ENCODE data around the gene ATF7. TPM values are rescaled to one million over a fixed set of nuclear protein-coding genes. Genes with fewer than 3 reads are reported as not detected.
"Not testable (repeated sequence)": the region's sequence is repeated elsewhere in the genome, so short reads cannot be mapped to it uniquely, and the experiment has no call there.

ATF7 gene
- total RNA-seq, 1 experiment from 2014 or later = 44.3 TPM

DNA sequence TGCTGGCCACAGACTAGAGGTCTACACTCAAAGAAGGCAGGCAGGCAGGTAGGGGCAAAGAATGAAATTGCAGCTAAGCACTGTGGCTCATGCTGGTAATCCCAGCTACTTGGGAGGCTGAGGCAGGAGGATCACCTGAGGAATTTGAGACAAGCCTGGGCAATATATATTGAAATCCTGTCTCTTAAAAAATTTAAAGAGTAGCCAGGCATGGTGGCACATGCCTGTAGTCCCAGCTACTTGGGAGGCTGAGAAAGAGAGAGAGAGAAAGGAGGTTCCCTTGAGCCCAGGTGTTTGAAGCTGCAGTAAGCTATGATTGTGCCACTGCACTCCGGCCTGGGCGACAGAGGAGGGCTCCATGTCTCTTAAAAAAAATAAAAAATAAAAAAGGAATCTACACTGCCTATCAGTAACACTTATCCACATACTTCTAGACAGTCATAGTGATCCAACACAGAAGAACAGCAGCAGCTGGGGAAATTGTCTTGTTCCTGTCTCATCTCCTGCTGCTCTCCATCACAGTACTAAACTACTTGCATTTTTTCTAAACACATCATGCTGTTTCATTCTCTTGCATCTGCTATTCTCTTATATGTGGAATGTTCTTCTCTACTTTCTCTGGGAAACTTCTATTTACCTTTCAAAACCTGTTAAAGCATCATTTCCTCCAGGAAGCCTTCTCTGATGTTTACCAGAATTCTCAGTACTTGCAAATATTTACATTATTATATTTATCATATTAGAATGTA, 57.2 kb downstream of the ATF7 start:
- H3K4me3 ChIP-seq (ENCODE audit: low read depth, low read length, poor library complexity, severe bottlenecking) = no peak overlapping the region
- intact Hi-C loops (cut with micrococcal nuclease; ENCODE audit: unreplicated experiment) = no loop called here
- H3K27ac ChIP-seq (ENCODE audit: low read depth, low read length, poor library complexity, severe bottlenecking) = no peak overlapping the region
- H3K9me3 ChIP-seq (ENCODE audit: low read depth, low read length, poor library complexity, severe bottlenecking) = no peaks in the 10 kb centered on the region
- POLR2A ChIA-PET (ENCODE audit: low non-redundant PET) = no interaction called here
- DNase-seq (ENCODE audit: low spot score) = peak; percentile 40
- CTCF ChIA-PET = interaction anchor here (0.6 kb wide), 1 partner anchor 148 kb away, joined by 4 read pairs; no protein-coding TSS in a partner anchor
- H3K4me1 ChIP-seq (ENCODE audit: insufficient read depth, low read length, poor library complexity, severe bottlenecking) = peaks cover 5% of the 10 kb centered on the region
- TF ChIP-seq, protein P1, sequence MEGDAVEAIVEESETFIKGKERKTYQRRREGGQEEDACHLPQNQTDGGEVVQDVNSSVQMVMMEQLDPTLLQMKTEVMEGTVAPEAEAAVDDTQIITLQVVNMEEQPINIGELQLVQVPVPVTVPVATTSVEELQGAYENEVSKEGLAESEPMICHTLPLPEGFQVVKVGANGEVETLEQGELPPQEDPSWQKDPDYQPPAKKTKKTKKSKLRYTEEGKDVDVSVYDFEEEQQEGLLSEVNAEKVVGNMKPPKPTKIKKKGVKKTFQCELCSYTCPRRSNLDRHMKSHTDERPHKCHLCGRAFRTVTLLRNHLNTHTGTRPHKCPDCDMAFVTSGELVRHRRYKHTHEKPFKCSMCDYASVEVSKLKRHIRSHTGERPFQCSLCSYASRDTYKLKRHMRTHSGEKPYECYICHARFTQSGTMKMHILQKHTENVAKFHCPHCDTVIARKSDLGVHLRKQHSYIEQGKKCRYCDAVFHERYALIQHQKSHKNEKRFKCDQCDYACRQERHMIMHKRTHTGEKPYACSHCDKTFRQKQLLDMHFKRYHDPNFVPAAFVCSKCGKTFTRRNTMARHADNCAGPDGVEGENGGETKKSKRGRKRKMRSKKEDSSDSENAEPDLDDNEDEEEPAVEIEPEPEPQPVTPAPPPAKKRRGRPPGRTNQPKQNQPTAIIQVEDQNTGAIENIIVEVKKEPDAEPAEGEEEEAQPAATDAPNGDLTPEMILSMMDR (conservative IDR thresholded peaks at IDR 0.05; ENCODE audit: low read depth, low read length) = no peak
- no peak for TF ChIP-seq EZH2 (IDR thresholded peaks at IDR 0.05; ENCODE audit: borderline replicate concordance, low read depth, low read length, poor library complexity, severe bottlenecking)
- no peaks in the 10 kb centered on the region for H3K27me3 ChIP-seq (replicated peaks; ENCODE audit: insufficient read depth, low read depth, low read length, poor library complexity)
- no TSS peak for BruUV-seq (replicated peaks)
- H3K36me3 ChIP-seq (ENCODE audit: insufficient read depth, low read length, poor library complexity, severe bottlenecking) = no peaks in the 10 kb centered on the region

DNA sequence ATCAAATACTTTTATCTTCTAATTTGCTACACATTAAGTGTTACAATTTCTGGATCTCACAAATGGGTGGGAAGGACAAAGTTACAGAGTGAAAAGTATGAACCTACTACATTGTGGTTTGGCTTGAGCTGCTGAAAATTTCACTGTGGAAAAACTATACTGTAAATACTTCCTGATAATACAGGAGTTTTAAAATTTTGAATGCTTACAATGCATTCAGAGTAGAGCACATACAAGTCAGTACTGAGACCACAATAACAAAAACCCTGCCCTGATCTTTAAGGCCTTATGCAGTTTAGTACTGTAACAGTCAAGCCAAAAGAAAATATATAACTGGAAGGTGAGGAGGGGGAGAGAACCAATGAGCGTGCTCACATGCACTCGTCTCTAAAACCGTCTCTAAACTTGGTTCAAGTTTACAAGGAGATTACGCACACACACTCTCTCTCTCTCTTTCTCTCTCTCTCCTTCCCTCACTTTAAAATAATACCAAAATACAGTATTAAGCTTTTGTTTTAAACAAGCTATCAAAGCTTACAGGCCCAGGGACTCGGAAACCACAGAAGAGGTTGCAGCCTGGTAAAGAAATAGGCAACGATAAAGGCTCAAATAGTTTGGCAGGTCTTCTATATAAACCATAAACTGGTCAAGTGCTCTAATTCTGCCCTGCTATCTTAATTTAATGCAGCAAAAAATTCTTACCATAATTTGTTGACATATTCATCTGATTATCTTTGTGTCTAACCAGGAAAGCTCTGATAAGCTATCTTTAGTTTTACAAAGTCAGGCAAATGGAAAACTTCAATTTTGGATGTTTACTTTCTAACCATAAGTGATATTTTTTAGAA, 58.0 kb downstream of the ATF7 start:
- Histone ChIP-seq H3K27ac (ENCODE audit: low read depth, low read length, poor library complexity, severe bottlenecking) (no peak overlapping the region), H3K36me3 (ENCODE audit: insufficient read depth, low read length, poor library complexity, severe bottlenecking) (no peaks in the 10 kb centered on the region), H3K27me3 (replicated peaks; ENCODE audit: insufficient read depth, low read depth, low read length, poor library complexity) (no peaks in the 10 kb centered on the region), H3K9me3 (ENCODE audit: low read depth, low read length, poor library complexity, severe bottlenecking) (no peaks in the 10 kb centered on the region), H3K4me3 (ENCODE audit: low read depth, low read length, poor library complexity, severe bottlenecking) (no peak overlapping the region), H3K4me1 (ENCODE audit: insufficient read depth, low read length, poor library complexity, severe bottlenecking) (peaks cover 5% of the 10 kb centered on the region)
- no peak for TF ChIP-seq EZH2 (IDR thresholded peaks at IDR 0.05; ENCODE audit: borderline replicate concordance, low read depth, low read length, poor library complexity, severe bottlenecking)
- TF ChIP-seq, protein P1 (conservative IDR thresholded peaks at IDR 0.05; ENCODE audit: low read depth, low read length) = no peak
- no peak for DNase-seq (ENCODE audit: low spot score)
- ChIA-PET CTCF (no interaction called here), POLR2A (ENCODE audit: low non-redundant PET) (no interaction called here)
- no TSS peak for BruUV-seq (replicated peaks)
- intact Hi-C loops (cut with micrococcal nuclease; ENCODE audit: unreplicated experiment) = no loop called here

- H3K4me1 ChIP-seq (ENCODE audit: insufficient read depth, low read length, poor library complexity, severe bottlenecking); H3K9me3 ChIP-seq (ENCODE audit: low read depth, low read length, poor library complexity, severe bottlenecking); POLR2A ChIA-PET (ENCODE audit: low non-redundant PET); CTCF ChIA-PET; H3K4me3 ChIP-seq (ENCODE audit: low read depth, low read length, poor library complexity, severe bottlenecking); DNase-seq (ENCODE audit: low spot score); BruUV-seq (replicated peaks); H3K27ac ChIP-seq (ENCODE audit: low read depth, low read length, poor library complexity, severe bottlenecking); H3K27me3 ChIP-seq (replicated peaks; ENCODE audit: insufficient read depth, low read depth, low read length, poor library complexity); intact Hi-C loops (cut with micrococcal nuclease; ENCODE audit: unreplicated experiment); H3K36me3 ChIP-seq (ENCODE audit: insufficient read depth, low read length, poor library complexity, severe bottlenecking): not testable (repeated sequence)
Observed at GRCh38 chr12:53565376-53565775, 60.8 kb downstream of the ATF7 start.
